ENCODE results near the gene SYPL2.

SYPL2 gene

DNA sequence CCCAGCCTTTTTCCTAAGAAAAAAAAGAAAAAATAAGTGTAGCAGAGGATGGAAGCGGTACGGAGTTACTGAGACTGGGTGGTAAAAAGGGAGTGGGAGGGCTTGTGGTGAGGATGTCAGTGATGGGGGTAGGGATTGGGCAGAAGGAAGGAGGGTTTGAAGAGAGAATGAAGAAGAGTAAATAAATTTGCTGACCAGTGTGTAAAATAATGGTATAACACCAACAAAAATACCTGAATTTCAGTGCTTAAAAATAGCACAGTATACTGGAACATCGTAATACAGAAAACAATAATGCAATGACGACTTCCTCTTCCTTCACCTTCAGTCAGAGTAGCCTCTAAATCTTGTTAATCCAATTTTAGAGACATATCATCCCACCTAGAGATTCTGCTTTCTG, 18.8 kb upstream of the SYPL2 start:
- H3K4me3 ChIP-seq (ENCODE audit: low read depth, low read length), result no peak overlapping the region
- no peak for DNase-seq (ENCODE audit: low read depth)
- TF ChIP-seq, protein P1, sequence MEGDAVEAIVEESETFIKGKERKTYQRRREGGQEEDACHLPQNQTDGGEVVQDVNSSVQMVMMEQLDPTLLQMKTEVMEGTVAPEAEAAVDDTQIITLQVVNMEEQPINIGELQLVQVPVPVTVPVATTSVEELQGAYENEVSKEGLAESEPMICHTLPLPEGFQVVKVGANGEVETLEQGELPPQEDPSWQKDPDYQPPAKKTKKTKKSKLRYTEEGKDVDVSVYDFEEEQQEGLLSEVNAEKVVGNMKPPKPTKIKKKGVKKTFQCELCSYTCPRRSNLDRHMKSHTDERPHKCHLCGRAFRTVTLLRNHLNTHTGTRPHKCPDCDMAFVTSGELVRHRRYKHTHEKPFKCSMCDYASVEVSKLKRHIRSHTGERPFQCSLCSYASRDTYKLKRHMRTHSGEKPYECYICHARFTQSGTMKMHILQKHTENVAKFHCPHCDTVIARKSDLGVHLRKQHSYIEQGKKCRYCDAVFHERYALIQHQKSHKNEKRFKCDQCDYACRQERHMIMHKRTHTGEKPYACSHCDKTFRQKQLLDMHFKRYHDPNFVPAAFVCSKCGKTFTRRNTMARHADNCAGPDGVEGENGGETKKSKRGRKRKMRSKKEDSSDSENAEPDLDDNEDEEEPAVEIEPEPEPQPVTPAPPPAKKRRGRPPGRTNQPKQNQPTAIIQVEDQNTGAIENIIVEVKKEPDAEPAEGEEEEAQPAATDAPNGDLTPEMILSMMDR (IDR thresholded peaks at IDR 0.05; ENCODE audit: low read depth, low read length, missing control alignments), result no peak

DNA sequence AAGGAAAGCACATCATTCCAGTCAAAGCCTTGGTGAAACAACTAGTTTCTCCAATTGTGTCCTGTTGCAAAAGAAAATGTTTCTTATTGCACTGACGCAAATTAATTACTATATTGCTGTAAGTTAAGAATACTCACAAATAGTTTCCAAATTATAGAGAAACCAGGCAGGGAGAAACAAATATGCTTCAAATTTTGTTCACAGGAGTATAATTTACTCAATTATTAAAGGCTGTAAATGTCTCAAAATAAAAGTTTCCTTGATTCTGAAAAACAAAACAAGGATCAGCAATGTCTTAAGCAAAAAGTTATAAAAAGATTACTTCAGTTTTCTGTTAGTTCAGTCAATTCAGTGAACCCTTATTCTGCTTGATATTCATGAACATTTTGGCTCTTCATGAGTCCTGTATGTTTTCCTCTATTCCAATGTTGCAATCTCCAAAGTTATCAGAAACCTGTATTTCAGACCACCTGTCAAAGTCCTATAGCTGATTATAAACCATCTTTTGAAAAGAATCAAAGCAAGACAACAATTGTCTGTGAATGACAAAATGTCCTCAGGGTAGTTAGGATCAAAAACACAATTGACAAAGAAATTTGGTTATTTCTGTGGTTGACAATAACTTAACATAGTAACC, 11.7 kb upstream of the SYPL2 start:
- TF ChIP-seq, protein P1 (IDR thresholded peaks at IDR 0.05; ENCODE audit: low read depth, low read length, missing control alignments), result no peak
- DNase-seq (ENCODE audit: low read depth), result no peak
- no peak overlapping the region for H3K4me3 ChIP-seq (ENCODE audit: low read depth, low read length)

DNA sequence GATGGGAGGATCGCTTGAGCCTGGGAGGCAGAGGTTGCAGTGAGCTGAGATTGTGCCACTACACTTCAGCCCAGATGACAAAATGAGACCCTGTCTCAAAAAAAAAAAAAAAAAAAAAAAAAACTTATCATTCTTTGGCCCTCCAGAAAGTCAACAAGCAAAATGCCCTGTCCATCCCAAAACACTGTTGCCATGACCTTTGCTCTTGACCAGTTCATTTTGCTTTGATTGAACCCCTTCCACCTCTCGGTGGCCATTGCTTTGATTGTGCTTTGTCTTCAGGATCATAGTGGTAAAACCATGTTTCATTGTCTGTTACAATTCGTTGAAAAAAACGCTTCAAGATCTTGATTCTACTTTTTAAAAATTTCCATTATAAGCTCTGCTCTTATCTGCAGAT, 8.5 kb upstream of the SYPL2 start:
- no peak overlapping the region for H3K4me3 ChIP-seq (ENCODE audit: low read depth, low read length)
- no peak for DNase-seq (ENCODE audit: low read depth)
- TF ChIP-seq, protein P1 (IDR thresholded peaks at IDR 0.05; ENCODE audit: low read depth, low read length, missing control alignments), result no peak

DNA sequence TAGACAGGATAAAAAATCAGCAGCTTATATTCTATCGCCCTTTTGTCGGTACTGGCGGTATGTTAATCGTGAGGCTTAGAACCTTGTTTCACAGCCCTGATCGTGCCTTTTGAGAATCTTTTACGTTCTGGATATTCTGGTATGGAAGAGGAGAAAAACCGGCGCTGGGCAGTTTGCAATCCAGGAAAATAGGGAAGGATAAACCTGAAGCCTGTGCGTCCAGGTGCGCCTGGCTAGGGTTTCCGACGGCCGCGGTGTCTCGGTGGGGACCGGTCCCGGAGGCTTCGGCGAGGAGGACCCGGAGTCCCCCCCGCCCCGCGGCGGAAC, 258 bp upstream of the SYPL2 start:
- no peak overlapping the region for H3K4me3 ChIP-seq (ENCODE audit: low read depth, low read length)
- DNase-seq (ENCODE audit: low read depth), result no peak
- TF ChIP-seq, protein P1 (IDR thresholded peaks at IDR 0.05; ENCODE audit: low read depth, low read length, missing control alignments), result no peak

DNA sequence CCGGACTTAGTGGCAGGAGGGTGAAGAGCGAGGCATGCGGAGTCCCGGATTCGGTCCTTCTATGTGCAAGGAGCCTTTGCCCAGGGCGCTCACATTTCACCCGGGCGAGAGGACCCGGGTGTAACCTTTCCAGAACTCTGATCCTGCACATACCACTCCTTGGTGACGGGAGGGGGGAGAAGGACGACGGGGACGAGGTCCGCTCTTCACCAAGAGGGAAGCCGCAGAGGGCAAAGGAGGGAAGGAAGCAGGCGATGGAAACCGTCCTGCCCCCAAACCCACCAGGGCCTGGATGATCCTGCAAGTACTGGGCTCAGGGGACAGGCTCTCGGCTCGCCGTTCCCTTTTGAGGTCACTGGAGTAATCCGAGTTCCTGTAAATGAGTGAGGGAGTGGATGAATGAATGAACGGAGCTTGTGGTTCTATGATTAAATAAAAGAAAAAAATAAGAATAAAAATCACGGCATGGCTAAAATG, 993 bp downstream of the SYPL2 start:
- no peak overlapping the region for H3K4me3 ChIP-seq (ENCODE audit: low read depth, low read length)
- TF ChIP-seq, protein P1 (IDR thresholded peaks at IDR 0.05; ENCODE audit: low read depth, low read length, missing control alignments), result no peak

DNA sequence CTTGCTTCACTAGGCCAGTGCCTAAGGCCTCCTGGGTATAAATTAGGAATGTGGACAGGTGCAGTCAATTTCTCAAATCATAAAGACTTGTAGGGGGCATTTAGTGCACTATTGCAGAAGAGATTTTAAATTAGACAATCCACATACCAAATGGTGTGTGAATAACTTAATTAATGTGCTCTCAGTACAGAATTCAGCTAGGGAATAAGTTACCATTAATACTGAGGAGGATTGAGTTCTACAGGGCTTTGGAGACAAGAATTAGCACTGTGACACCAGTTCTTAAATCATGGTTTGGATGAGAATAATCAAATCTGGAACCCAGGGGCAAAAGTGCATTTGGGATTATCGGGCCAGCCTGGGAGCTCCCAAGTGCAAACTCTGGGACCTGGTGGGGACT, 1.7 kb downstream of the SYPL2 start:
- DNase-seq (ENCODE audit: low read depth), result no peak
- no peak overlapping the region for H3K4me3 ChIP-seq (ENCODE audit: low read depth, low read length)
- TF ChIP-seq, protein P1 (IDR thresholded peaks at IDR 0.05; ENCODE audit: low read depth, low read length, missing control alignments), result no peak

More for the DNA sequence above, 993 bp downstream of the SYPL2 start:
- no peak for DNase-seq (ENCODE audit: low read depth)

DNA sequence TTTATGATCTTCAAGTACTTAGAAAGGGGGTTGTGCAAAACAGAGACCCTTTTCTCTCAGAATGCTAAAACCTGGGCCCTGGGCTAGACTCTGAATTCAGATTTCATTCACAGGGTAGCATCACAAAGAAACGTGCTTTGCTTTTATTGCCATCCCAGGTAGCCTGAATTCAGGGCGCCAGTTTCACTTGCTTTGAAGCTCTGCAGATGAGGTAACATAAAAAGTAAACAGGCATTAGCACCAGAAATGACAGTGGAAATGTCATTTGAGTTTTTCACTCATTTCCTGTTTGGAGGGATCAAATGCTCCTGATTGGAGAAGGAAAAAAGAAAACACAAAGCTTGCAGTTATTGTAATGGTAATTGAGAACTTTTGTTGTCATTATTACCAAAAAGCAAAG, 2.6 kb downstream of the SYPL2 start:
- H3K4me3 ChIP-seq (ENCODE audit: low read depth, low read length), result no peak overlapping the region
- TF ChIP-seq, protein P1 (IDR thresholded peaks at IDR 0.05; ENCODE audit: low read depth, low read length, missing control alignments), result no peak
- no peak for DNase-seq (ENCODE audit: low read depth)

Measured in GM12864 (cell line).